Measurements from ENCODE around the gene KRT86.
"Not testable (repeated sequence)": the region's sequence is repeated elsewhere in the genome, so short reads cannot be mapped to it uniquely, and the experiment has no call there.

KRT86 gene

DNA sequence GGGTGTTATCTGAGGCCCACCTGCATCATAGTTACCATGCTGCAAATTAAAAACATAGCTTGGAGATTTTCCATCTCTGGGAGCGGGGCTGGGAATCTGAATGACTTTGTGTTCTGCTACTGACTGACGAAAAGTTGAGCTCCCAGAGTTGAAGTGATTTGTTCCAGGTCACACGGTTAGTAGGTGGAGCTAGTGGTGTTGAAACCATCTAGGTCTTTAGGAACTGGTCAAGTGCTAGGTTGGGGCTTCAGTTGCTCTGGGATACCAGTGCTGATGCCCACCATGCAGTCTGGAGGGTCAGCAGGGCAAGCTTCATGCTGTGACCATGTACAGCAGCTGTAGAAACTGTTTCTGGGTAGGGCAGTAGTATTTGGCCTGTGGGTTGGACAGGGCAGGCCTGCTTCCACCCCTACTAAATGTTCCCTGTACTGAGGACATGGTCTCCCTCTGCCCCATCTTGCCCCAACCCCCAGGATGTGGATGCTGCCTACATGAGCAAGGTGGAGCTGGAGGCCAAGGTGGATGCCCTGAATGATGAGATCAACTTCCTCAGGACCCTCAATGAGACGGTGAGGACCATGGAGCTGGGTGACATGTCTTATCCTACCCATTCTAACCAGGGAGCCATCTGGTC is 36.1 kb upstream of the KRT86 start:
- in situ Hi-C loops (cut with HindIII; ENCODE audit: low sequenced_read_pairs) = no loop called here

DNA sequence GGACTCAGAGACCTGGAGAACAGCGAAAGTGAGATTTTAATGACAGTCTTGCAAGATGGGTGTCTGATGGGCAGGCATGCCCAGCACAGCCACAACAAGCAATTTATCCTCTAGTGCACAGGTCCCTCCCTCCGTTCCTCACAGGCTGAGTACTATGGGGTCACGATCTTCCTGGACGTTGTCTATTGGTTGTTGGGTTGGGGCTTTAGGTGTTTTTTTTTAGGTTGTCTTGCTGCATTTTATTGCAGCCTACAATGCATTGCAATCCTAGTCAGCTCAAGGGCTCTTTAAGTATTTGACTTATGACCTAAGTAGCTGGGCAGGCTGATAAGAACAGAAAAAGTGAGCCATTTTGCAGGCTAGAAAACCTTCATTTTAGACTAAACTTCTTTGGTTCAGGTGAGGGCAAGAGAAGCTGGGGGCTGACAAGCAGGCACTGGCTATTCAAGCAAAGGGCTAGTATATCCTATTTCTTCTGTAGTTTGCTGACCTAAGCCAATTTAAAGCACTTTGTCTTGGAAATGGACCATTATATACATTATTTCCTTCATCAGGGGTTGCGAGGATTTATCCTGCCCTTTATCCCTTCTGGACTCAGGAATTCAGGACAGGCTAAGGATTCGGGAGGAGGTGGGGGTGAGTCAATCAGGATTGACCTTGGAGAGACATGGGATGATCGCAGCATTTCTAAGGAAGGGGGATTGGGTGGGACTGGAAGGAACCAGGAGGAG is 35.4 kb upstream of the KRT86 start:
- in situ Hi-C loops (cut with HindIII; ENCODE audit: low sequenced_read_pairs) = no loop called here

DNA sequence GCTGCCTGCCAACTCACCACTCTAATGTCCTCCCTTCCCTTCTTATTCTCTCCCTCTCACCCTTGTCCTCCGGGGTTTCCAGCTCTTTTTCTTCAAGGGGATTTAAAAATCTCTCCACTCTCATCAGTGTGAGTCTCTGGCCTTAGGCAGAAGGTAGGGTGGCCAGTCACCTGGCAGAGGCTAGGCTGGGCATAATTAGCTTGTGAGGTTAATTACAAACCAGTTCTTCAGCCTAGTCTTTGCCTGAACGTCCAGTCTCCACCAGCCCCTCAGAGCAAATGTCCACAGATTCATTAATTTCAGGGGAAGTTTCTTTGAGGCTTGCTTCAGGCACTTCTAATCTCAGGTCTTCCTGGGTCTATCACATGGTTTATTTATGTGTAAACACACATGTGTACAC is 34.7 kb upstream of the KRT86 start:
- in situ Hi-C loops (cut with HindIII; ENCODE audit: low sequenced_read_pairs) = no loop called here

- in situ Hi-C loops (cut with HindIII; ENCODE audit: low sequenced_read_pairs) = not testable (repeated sequence)
Measured at GRCh38 chr12:52240247-52240646, 34.2 kb upstream of the KRT86 start.

GRCh38 chr12:52241205-52241842 is 33.1 kb upstream of the KRT86 start:
- in situ Hi-C loops (cut with HindIII; ENCODE audit: low sequenced_read_pairs) = no loop called here

- in situ Hi-C loops (cut with HindIII; ENCODE audit: low sequenced_read_pairs) = no loop called here
Measured at GRCh38 chr12:52242442-52243258, 31.8 kb upstream of the KRT86 start.

- in situ Hi-C loops (cut with HindIII; ENCODE audit: low sequenced_read_pairs) = no loop called here
Measured at GRCh38 chr12:52243259-52243855, 31.1 kb upstream of the KRT86 start.

DNA sequence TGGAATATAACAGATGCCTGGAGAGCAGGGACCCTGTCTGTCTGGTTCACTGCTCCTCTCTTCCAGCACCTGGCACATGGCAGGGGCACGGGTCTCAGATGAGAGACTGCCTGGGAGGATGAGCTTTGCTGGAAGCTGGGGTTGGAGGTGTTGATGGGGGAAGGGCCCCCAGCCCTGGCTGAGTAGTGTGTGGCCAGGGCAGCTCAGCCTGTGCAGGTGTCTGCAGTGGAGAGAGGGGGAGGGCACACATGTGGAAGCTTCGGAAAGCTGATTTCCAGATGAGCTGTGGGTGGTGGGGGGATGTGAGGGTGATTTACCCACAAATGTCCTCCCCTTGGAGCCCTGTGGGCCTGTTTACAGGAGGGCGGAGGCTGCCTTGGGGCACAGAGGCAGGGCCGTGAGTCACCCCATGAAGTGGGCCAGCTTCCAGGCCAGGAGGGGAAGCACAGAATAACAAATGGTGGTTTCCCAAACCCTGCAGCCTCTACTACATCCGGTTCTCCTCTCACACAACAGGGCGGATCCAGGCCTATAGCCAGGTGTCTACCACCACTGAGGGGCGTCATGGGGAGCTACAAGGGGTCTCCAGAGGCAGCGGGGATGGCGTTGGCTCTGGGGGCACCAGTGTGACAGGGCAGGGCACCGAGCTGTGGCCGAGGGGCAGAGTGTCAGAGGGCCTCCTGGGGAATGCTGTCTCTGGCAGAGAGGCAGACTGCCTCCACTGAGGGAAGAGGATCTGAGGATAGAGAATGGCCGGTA is 30.4 kb upstream of the KRT86 start:
- in situ Hi-C loops (cut with HindIII; ENCODE audit: low sequenced_read_pairs) = no loop called here

DNA sequence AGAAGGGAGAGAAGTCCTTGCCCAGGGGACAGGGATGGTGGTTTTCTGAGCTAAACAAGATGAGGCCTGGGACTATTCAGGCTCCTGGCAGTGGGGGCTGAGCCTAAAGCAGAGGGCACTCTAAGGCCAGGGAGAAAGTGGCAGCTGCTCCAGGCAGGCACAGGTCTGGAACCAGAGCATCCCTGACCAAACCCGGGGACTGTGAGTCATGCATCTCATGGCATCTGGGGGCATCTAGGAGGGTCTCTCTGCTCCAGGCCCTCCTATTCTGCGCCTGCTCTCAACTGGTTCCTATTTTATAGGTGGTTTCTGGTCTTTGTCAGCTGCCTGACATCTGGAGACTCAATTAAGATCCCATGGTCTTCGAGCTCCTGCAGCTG is 29.8 kb upstream of the KRT86 start:
- in situ Hi-C loops (cut with HindIII; ENCODE audit: low sequenced_read_pairs) = no loop called here

- in situ Hi-C loops (cut with HindIII; ENCODE audit: low sequenced_read_pairs) = no loop called here
Measured at GRCh38 chr12:52245259-52245961, 29.0 kb upstream of the KRT86 start.

GRCh38 chr12:52245962-52246569 is 28.4 kb upstream of the KRT86 start:
- in situ Hi-C loops (cut with HindIII; ENCODE audit: low sequenced_read_pairs) = no loop called here

- in situ Hi-C loops (cut with HindIII; ENCODE audit: low sequenced_read_pairs) = no loop called here
Measured at GRCh38 chr12:52246720-52247621, 27.5 kb upstream of the KRT86 start.

DNA sequence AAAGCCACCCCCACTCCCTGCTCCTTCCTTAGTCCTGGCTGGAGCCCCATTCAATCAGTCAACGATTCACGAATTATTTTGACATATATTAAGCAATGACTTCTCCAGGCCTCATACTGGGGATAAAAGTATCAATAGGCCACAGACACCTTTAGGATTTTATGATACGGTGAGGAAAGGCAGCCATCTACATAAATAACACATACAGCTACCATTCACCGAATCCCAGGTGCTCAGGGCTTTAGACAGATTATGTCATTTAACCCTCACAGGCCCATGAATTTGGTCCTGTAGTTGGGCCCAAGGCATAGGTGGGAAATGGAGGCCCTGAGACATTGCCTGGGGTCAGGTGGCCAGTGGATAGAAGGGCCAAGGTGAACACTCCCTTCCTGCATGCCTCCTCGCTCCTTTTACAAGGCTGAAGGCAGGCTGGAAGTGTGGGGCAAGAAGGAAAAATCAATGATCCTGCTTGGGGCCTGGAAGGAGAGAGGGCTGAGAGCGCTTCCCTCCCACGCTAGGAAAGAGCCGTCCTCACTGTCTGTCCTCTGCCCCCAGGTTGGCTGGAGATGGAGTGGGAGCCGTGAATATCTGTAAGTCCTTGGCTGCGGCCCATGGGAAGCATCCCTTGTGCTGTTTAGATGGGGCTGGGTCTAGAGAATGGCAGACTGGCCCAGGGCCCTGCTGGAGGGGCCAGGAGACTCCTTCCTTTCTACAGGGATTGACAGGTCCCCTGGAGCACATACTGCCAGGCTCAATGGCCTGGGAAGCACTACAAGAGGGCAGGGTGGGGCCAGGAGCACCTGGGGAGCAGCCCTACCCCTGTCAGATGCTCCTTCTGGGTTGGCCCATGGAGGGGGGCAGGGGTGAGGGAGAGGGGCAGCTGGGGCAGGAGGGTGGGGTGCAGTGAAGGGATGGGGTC is 26.6 kb upstream of the KRT86 start:
- in situ Hi-C loops (cut with HindIII; ENCODE audit: low sequenced_read_pairs) = no loop called here

GRCh38 chr12:52248541-52249461 is 25.6 kb upstream of the KRT86 start:
- in situ Hi-C loops (cut with HindIII; ENCODE audit: low sequenced_read_pairs) = no loop called here

DNA sequence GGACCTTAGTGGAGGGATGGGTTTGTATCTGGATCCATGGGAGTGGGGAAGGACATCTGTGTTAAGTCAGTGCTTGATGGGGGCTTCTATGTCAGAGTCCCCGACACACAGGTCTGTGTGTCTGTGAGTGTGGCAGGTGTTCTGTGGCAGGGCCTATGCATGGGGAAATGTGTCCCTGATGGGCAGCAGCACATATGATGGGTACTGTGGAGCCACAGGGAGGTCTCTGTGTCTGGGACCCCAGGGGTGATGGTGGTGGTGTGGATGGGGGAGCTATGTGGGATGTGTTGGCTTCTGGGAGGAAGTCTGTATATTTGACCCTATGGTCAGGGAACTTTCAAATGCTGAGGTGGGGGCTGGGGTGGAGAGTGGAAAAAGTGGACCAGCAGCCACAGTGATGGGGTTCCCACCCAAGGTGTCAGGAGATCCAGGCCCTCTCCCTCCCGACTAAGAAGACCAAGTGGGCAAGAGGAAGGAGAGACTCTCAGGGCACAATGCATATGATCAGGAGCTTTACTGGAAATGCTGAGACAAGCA is 24.9 kb upstream of the KRT86 start:
- in situ Hi-C loops (cut with HindIII; ENCODE audit: low sequenced_read_pairs) = no loop called here

Measured in endothelial cell of hepatic sinusoid (primary cell).